ENCODE measurements around the gene EXOC6B.

The EXOC6B gene

GRCh38 chr2:72144632-72145288 is 681.1 kb downstream of the EXOC6B start:
- peak; percentile 100 for DNase-seq (ENCODE audit: low spot score)

- DNase-seq (ENCODE audit: low spot score): no peak
These were observed 681.6 kb downstream of the EXOC6B start for GRCh38 chr2:72144274-72144631.

DNA sequence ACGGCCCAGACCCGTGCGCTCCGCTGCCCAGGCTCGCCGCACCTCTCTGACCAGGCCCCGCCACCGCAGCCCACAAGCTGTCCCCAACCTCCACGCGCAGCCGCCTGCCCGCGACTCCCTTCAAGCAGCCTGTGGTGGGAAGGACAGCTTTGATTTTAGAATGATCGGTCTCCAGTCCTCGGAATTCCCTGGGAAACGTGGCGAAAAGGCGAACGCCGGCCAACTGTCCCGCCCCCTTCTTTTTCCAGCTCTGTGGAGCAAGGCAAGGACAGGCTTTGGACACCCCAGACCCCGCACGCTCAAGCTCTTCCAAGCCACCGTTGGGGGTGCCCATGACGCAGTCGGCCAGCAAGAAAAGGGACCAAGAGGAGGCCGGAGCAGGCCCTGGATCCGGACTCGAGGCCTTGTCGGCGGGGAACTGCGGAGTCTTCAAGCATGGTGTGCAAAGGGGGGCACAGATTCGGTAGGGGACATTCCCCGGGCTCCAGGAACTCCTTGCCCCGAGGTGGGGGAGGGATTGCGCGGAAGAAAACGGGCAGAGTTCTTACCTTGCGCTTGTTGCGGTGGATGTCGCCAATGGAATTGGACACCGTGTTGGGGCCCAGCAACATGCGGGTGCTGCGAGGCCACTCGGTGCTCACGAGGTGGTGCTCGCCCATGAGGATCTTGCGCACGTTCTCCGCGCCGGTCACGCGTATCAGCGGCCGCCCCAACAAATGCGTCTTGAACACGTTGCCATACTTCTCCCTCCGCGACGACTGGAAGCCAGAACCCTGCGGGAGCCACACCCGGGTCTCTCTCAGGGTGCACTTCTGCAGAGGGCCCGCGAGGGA is 682.2 kb downstream of the EXOC6B start:
- no peak for DNase-seq (ENCODE audit: low spot score)

DNA sequence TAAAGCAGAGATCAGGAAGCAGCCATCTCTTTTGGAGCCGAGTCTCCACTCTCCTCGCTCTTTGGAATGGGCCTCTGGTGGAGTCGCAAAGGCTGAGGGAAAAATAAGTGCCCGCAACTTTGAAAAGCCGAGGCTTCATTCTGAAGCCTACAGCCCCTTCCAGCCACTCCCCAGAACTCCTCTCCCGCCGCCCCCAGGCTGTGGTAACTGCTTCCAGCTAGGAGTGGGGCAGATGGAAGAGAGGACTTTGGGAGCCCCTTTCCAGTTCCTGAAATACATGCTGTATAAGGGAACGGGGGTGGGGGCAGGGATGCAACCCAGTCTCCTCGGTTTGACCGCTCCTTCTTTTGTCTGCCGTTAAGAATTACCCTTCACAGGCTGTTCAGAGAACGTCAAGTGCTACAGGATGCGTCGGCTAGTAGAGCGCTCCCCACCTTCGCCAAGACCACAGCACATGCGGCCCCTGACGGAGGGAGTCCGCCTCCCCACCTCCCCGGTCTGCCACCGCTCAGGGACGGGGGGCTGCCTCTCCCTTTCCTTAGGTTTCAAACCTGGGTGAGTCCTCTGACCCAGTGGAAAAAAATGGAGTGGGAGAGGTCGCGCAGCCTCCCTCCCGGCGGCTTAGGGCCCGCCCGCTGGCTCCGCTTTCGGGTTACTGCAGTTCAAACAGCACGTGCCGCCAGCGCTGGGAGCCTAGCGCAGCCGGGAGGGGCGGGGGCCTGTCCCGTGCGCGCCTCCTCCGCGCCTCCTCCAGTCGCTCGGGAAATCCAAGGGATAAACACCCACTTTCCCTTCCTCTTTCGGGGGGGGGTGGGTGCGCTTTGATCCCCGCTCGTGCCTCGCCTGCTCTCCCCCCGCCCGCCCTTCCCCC is 683.0 kb downstream of the EXOC6B start:
- DNase-seq (ENCODE audit: low spot score): no peak

GRCh38 chr2:72141881-72142451 is 683.9 kb downstream of the EXOC6B start:
- no peak for DNase-seq (ENCODE audit: low spot score)

DNA sequence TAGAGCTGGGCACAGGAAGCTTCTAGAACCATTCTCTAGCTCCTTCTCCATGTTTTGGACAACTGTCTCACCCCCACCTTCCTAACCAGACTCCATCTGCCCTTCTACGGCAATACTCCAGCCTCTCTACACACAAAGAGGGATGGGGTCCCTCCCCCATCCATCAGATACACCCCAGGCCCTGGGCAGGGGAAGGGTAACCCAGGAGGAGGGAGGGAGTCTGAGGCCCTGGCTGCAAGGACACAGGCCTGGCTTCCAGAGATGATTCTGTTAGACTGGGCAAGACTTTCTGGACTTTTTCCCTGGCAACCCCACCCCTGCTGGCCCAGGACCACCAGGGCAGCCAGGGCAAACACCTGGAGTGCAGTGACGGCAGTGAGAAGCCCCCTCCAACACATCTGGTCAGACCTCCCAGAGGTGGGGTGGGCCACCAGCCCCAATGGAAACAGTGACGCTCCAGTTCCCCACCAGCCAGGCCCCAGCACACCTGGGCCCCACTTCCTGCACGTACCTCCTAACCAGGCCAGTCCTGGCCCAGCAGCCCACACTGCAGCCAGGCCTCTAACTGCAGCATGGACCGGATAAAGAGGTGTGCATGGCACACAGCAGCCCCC is 684.7 kb downstream of the EXOC6B start:
- DNase-seq (ENCODE audit: low spot score): no peak

GRCh38 chr2:72140621-72140960 is 685.2 kb downstream of the EXOC6B start:
- no peak for DNase-seq (ENCODE audit: low spot score)

DNA sequence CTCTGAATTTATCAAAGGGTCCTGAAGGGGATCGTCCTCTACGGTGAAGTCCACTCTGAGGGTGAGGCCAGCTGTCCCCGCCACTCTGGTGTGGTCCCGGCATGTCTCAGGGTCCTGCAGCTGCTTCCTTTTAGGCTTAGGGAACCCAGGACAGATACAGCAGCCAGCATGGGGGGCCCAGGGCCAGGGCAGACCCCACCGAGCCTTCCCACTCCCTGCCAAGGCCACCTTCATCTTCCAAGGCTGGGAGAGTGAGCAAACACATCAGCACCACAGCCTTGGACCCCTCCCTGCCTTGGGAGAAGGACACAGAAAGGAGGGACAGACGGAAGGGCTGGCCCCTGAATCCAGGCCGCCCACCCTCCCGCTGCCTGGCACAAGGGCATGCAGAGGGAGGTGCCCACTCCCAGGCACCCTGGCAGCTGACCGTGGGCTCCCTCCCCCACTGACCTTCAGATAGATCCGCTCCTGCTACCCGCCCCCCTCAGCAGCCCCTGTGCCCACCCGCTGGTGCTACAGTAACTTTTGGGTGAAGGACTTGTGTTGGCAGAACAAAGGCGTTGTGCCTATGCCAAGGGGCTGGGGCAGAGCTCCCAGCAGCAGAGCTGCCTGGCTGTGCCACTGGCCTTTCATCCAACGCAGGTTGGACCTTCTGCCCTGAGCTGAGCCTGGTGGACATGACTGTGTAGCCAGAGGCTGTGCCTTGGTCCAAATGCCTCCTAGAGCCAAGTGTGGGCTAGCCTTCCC is 685.8 kb downstream of the EXOC6B start:
- DNase-seq (ENCODE audit: low spot score): no peak

DNA sequence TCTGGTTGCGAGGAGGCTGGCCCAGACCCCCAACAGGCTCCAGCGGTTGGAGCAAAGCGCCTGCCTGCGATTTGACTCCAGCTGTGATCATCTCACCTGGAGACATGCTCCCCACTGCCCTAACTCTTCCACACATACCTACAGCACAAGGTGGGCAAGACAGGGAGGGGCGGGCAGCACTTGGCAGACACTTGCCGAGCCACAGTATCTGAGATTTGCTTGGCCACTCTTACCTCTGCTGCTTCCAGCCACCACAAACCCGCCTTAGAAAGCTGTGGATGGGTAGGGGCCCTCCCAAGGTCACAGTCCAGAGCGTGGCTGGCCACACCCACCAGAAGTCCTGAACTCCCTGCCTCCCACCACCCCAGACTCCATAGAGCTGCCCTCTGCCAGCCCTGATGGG is 686.4 kb downstream of the EXOC6B start:
- DNase-seq (ENCODE audit: low spot score): no peak

GRCh38 chr2:72138921-72139381 is 686.9 kb downstream of the EXOC6B start:
- no peak for DNase-seq (ENCODE audit: low spot score)

- DNase-seq (ENCODE audit: low spot score): no peak
These were observed 687.6 kb downstream of the EXOC6B start for GRCh38 chr2:72138011-72138881.

- peak; percentile 95 for DNase-seq (ENCODE audit: low spot score)
These were observed 688.3 kb downstream of the EXOC6B start for GRCh38 chr2:72137498-72138010.

- DNase-seq (ENCODE audit: low spot score): no peak
These were observed 688.8 kb downstream of the EXOC6B start for GRCh38 chr2:72136933-72137497.

- DNase-seq (ENCODE audit: low spot score): no peak
These were observed 689.5 kb downstream of the EXOC6B start for GRCh38 chr2:72136331-72136730.

- no peak for DNase-seq (ENCODE audit: low spot score)
These were observed 689.9 kb downstream of the EXOC6B start for GRCh38 chr2:72135921-72136320.

GRCh38 chr2:72134997-72135800 is 690.6 kb downstream of the EXOC6B start:
- DNase-seq (ENCODE audit: low spot score): no peak

DNA sequence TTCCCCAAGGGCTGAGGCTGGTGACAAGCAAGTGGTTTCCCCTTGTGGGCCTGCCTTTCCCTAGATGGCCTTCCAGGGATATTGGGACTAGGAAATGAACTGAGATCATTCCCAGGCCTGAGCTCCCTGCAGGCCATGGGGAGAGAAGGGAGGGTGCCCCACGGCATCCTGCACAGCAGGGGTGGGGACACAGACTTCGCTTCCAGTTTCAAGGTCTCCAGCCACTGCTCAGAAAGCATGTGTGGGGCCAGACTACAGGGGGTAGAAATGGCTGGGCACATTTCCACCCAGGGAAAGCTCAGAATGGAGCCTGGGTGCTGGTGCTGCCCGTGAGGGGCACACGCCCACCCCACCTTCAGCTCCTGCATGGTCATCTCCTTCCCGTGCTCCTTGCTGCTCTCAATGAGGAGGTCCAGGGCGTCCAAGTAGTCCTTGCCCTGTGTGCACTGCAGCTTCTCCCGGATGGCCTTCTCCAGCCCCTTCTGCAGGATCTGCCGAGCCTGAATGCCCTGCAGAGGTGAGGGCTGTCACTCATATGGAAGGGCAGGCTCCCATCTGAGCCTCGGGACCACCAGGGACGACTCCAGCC is 691.3 kb downstream of the EXOC6B start:
- DNase-seq (ENCODE audit: low spot score): no peak

- no peak for DNase-seq (ENCODE audit: low spot score)
These were observed 692.0 kb downstream of the EXOC6B start for GRCh38 chr2:72133721-72134407.

Data from HuH-7 (cell line).